HEK293 (cell line): ENCODE data around the gene SPTBN1.

ENCODE experiments used
- TCF7L2 ChIP-seq: IDR thresholded peaks from 2 replicates; pipeline ENCODE4 v1.6.1; 2011; ENCODE audit warnings: low read depth, mild to moderate bottlenecking, inconsistent platforms, low read length, moderate library complexity, borderline replicate concordance
- ZNF174 ChIP-seq: fragments of 450-650 bp; formaldehyde crosslinking; IDR thresholded peaks from 2 replicates; pipeline ENCODE4 v1.5.0; 2017; ENCODE audit warnings: missing biosample characterization, mild to moderate bottlenecking, missing genetic modification characterization
- ZNF423 ChIP-seq: fragments of 450-650 bp; formaldehyde crosslinking; IDR thresholded peaks from 2 replicates; pipeline ENCODE4 v1.5.1; 2016; ENCODE audit warnings: missing biosample characterization, missing genetic modification characterization
- ZNF610 ChIP-seq: fragments of 450-650 bp; formaldehyde crosslinking; IDR thresholded peaks from 2 replicates; pipeline ENCODE4 v1.5.1; 2016; ENCODE audit warnings: missing biosample characterization, missing genetic modification characterization, borderline replicate concordance
- ZNF660 ChIP-seq: fragments of 450-650 bp; IDR thresholded peaks from 2 replicates; pipeline ENCODE4 v1.5.1; 2018; ENCODE audit warnings: missing biosample characterization, mild to moderate bottlenecking, missing genetic modification characterization
- ZNF747 ChIP-seq: fragments of 450-650 bp; formaldehyde crosslinking; IDR thresholded peaks from 2 replicates; pipeline ENCODE4 v1.5.1; 2016; ENCODE audit warnings: missing biosample characterization, missing genetic modification characterization
- ZNF785 ChIP-seq: fragments of 450-650 bp; formaldehyde crosslinking; IDR thresholded peaks from 2 replicates; pipeline ENCODE4 v1.5.1; 2016; ENCODE audit warnings: missing biosample characterization, missing genetic modification characterization
- TF ChIP-seq, protein P1 (sequence below): fragments of 450-650 bp; formaldehyde crosslinking; IDR thresholded peaks from 2 replicates; pipeline ENCODE4 v1.5.1; 2016; ENCODE audit warnings: missing biosample characterization, missing genetic modification characterization

DNA sequence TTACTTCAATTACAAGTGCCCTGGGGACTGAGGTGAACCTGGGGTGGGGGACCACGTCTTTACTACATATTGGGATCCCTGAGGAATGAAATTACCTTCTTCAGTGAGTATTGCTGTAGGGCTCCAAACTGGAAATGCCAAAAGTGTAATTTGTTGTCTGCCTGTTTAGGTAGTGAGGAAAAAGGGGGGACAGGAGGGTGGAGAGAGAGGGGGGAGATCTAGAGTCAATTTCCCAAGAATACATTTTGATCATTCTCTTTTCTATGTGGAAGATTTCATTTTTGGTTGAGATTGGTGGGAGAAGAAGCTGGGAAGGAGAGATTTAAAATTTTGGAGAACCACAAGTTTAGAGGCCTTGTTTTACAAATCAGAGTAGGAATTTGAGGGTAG lies 101.1 kb downstream of the SPTBN1 start:
- TF ChIP-seq ZNF174 = no peak
- TF ChIP-seq ZNF610 (tag by site-specific recombination) = no peak
- TF ChIP-seq, protein P1, sequence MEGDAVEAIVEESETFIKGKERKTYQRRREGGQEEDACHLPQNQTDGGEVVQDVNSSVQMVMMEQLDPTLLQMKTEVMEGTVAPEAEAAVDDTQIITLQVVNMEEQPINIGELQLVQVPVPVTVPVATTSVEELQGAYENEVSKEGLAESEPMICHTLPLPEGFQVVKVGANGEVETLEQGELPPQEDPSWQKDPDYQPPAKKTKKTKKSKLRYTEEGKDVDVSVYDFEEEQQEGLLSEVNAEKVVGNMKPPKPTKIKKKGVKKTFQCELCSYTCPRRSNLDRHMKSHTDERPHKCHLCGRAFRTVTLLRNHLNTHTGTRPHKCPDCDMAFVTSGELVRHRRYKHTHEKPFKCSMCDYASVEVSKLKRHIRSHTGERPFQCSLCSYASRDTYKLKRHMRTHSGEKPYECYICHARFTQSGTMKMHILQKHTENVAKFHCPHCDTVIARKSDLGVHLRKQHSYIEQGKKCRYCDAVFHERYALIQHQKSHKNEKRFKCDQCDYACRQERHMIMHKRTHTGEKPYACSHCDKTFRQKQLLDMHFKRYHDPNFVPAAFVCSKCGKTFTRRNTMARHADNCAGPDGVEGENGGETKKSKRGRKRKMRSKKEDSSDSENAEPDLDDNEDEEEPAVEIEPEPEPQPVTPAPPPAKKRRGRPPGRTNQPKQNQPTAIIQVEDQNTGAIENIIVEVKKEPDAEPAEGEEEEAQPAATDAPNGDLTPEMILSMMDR (tag by site-specific recombination) = no peak
- no peak for TF ChIP-seq ZNF785 (tag by site-specific recombination)
- no peak for TF ChIP-seq ZNF423 (tag by site-specific recombination)
- TF ChIP-seq ZNF747 (tag by site-specific recombination) = no peak
- TF ChIP-seq ZNF660 (tag by site-specific recombination) = no peak
- TF ChIP-seq TCF7L2 = no peak
